ENCODE results near the gene RNU5B-1.
"Not testable (repeated sequence)": the region's sequence is repeated elsewhere in the genome, so short reads cannot be mapped to it uniquely, and the experiment has no call there.

Gene RNU5B-1

GRCh38 chr15:65343374-65343981 lies 39.0 kb downstream of the RNU5B-1 start:
- no peak for DNase-seq (ENCODE audit: low read depth, low spot score)

- no peak for DNase-seq (ENCODE audit: low read depth, low spot score)
Observed at GRCh38 chr15:65344214-65344913, 39.9 kb downstream of the RNU5B-1 start.

GRCh38 chr15:65344914-65345275 lies 40.4 kb downstream of the RNU5B-1 start:
- DNase-seq (ENCODE audit: low read depth, low spot score) = no peak

GRCh38 chr15:65346856-65347598 lies 42.5 kb downstream of the RNU5B-1 start:
- DNase-seq (ENCODE audit: low read depth, low spot score) = no peak

GRCh38 chr15:65347756-65348155 lies 43.3 kb downstream of the RNU5B-1 start:
- not testable (repeated sequence) for DNase-seq (ENCODE audit: low read depth, low spot score)

GRCh38 chr15:65349338-65349737 lies 44.9 kb downstream of the RNU5B-1 start:
- no peak for DNase-seq (ENCODE audit: low read depth, low spot score)

- not testable (repeated sequence) for DNase-seq (ENCODE audit: low read depth, low spot score)
Observed at GRCh38 chr15:65351972-65352371, 47.5 kb downstream of the RNU5B-1 start.
